Fibroblast of the aortic adventitia (primary cell): ENCODE results near the gene NRG3. TPM values are rescaled to one million over a fixed set of nuclear protein-coding genes. Genes with fewer than 3 reads are reported as not detected.

Experiments
- DNase-seq: peaks from one replicate; pipeline ENCODE4 v3.0.0-alpha.2; 2010; ENCODE audit warnings: low read depth
- H3K4me3 ChIP-seq: 2 replicates; pipeline ENCODE4 v1.5.1; 2011; ENCODE audit warnings: low read depth, mild to moderate bottlenecking, control low read depth, low read length, moderate library complexity
- CTCF ChIP-seq: IDR thresholded peaks from 2 replicates; pipeline ENCODE4 v1.5.1; 2011; ENCODE audit warnings: mild to moderate bottlenecking, low read length, control low read depth, inconsistent platforms; ENCODE audit not compliant: insufficient read depth
- total RNA-seq: library from RNA; depleted of rRNA; stranded (reverse); fragments of >200 nt; gene quantifications from 2 replicates; pipeline ENCODE4 v1.2.3, GENCODE V29; 2012; ENCODE audit warnings: low replicate concordance

Gene NRG3
- total RNA-seq, 1 donor: not detected

DNA sequence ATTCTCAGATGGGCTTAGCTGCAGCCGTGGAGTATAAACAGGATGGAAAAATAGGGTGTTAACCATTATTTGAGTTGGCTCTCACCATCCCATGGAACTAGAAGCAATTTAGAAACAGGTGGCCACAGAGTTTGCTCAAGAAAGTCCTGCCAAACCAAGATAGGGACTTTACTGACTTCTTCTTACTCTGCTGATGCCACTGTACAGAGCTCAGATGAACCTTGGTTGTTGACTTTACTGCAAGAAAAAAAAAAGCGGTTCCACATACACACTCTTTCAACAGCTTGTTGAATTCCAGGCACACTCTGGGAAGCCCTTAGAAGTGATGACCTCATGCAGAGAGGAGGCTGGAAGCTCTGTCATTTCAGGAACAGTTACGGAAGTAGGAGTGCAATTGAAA lies 753.4 kb downstream of the NRG3 start:
- TF ChIP-seq CTCF: no peak
- no peak for DNase-seq
- H3K4me3 ChIP-seq: no peak overlapping the region

GRCh38 chr10:82643076-82643475 lies 768.1 kb downstream of the NRG3 start:
- TF ChIP-seq CTCF: no peak
- DNase-seq: no peak
- H3K4me3 ChIP-seq: no peak overlapping the region

DNA sequence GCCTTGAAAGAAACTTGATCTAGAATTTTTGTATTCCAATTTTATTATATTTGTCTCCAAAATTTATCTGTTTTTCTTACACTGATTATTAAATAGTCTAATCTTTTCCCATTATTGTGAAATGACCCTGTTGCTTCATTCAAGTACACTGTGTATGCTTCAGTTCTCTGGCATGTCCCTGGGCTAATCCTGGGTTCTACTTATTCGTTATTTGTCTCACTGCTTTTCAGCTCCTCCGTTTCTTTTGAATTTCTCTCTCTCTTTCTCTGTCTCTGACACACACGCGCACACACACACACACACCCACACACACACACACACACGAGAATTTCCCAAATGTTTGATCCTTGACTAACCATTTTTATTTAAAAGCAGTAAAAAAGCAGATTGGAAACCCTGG lies 768.6 kb downstream of the NRG3 start:
- DNase-seq: peak; percentile 2
- no peak overlapping the region for H3K4me3 ChIP-seq
- TF ChIP-seq CTCF: no peak

- no peak for TF ChIP-seq CTCF
- H3K4me3 ChIP-seq: no peak overlapping the region
- DNase-seq: no peak
These were observed 770.2 kb downstream of the NRG3 start for GRCh38 chr10:82645221-82645620.

DNA sequence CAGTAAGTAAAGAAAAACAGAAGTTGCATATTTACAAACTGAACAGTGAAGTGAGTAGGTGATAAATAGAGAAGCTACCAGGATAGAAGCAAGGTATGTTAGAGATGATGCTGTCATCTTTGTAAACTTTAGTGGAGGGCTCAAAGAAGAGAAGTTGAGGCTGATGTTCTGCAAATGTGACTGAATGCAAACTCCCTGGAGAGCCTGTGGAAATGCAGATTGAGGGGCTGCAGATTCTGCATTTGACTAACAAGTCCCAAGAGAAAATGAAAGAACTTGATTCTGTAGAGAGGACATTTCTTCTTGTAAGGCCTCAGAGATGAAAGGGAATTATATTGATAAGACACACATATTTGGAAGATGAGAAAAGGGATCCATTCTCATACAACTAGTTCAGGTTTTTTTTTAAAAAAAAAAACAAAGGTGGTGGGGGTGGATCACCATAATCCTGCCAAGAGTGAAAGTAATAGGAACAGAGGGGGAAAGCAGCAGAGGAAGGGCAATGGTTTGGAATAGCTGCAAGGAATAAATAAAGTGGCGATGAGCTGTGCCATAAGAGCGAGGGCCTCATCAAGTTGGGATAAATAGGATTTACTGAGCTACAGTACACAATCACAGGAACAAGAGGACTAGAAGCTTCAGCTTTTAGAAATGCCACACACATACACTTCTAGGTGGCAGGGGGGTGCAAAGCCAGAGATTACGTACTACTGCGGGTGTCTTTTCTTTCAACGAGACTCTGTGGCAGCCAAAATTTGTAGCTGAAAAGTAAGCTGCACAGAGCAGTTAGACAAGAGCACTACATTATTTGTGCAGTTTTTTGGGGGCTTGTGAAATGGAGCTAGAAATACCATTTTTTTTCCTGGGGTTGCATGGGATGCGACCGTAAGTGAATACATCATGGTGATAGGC lies 778.5 kb downstream of the NRG3 start:
- no peak for DNase-seq
- no peak overlapping the region for H3K4me3 ChIP-seq
- no peak for TF ChIP-seq CTCF

DNA sequence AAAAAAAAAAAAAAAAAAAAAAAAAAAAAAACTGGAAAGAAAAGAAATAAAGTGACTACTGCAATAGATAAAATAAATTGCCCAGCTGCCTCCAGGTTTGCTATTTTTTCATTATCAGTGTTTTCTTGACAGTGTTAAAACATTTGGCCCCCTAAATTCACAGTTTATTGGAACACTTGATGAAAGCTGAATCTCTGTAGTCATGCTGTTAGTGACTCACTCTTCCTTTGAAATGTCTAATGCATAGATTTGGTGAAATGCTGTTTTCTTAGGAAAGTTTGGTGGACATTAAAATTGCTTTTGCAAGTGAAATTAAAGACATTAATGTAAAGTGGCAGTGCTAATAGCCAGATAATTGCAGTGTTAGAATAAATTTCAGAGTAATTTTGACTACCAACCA lies 785.2 kb downstream of the NRG3 start:
- no peak for TF ChIP-seq CTCF
- peak; percentile 1 for DNase-seq
- no peak overlapping the region for H3K4me3 ChIP-seq
